Spleen (tissue), 11 donors: ENCODE results near the gene NKG7. TPM values are rescaled to one million over a fixed set of nuclear protein-coding genes. Genes with fewer than 3 reads are reported as not detected.
A peak's percentile ranks its signal among the peaks of the same experiment; 100 is the strongest.
"Not testable (repeated sequence)": the region's sequence is repeated elsewhere in the genome, so short reads cannot be mapped to it uniquely, and the experiment has no call there.

Experiments used
- DNase-seq: peaks from one replicate; pipeline ENCODE4 v3.0.0-alpha.2; 2020
- H3K27ac ChIP-seq, 8 donors: fragments of 200-600 bp; sonication (generic) in 7 of 8; 1 replicate in 4 of 8; 2 replicates in 4 of 8; pipeline versions ENCODE4 v1.5.0 to v1.8.0; 2016 to 2021; ENCODE audit warnings: inconsistent platforms in 4 of 8, mild to moderate bottlenecking in 4 of 8, moderate library complexity in 1 of 8
- H3K27me3 ChIP-seq, 7 donors: fragments of 200-600 bp; sonication (generic) in 6 of 7; replicated peaks in 1 of 7; 1 replicate in 4 of 7; 2 replicates in 3 of 7; pipeline versions ENCODE4 v1.5.0 to v1.8.0; 2016 to 2021; ENCODE audit warnings: inconsistent platforms in 3 of 7, mild to moderate bottlenecking in 1 of 7
- H3K36me3 ChIP-seq, 6 donors: fragments of 200-600 bp; sonication (generic) in 5 of 6; 1 replicate in 4 of 6; 2 replicates in 2 of 6; pipeline versions ENCODE4 v1.5.0 to v1.8.0; 2016 to 2021; ENCODE audit warnings: inconsistent platforms in 2 of 6
- H3K4me1 ChIP-seq, 6 donors: fragments of 200-600 bp; sonication (generic) in 5 of 6; 1 replicate in 3 of 6; 2 replicates in 3 of 6; pipeline versions ENCODE4 v1.5.0 to v1.8.0; 2016 to 2021; ENCODE audit warnings: inconsistent platforms in 3 of 6
- H3K4me3 ChIP-seq, 8 donors: fragments of 200-600 bp; sonication (generic) in 7 of 8; 1 replicate in 4 of 8; 2 replicates in 4 of 8; pipeline versions ENCODE4 v1.5.0 to v1.8.0; 2016 to 2021; ENCODE audit warnings: inconsistent platforms in 4 of 8, mild to moderate bottlenecking in 4 of 8, moderate library complexity in 2 of 8
- H3K9me3 ChIP-seq, 8 donors: fragments of 200-600 bp; sonication (generic) in 7 of 8; 1 replicate in 4 of 8; 2 replicates in 4 of 8; pipeline versions ENCODE4 v1.5.0 to v1.8.0; 2016 to 2021; ENCODE audit warnings: inconsistent platforms in 4 of 8
- CTCF ChIP-seq, 11 experiments: fragments of 200-600 bp in 7 of 11; fragments of 450-650 bp in 4 of 11; sonication (generic) in 4 of 11; IDR thresholded peaks in 8 of 11; conservative IDR thresholded peaks in 3 of 11; 1 replicate in 7 of 11; 2 replicates in 4 of 11; pipeline versions ENCODE4 v1.4.0 to v1.8.0; 2016 to 2021; ENCODE audit warnings: antibody characterized with exemption in 11 of 11, inconsistent platforms in 4 of 11, mild to moderate bottlenecking in 1 of 11
- POLR2A ChIP-seq, 3 donors: fragments of 450-650 bp; IDR thresholded peaks; one replicate each; pipeline ENCODE4 v1.5.1; 2017; ENCODE audit warnings: antibody characterized with exemption in 3 of 3, mild to moderate bottlenecking in 1 of 3
- POLR2AphosphoS5 ChIP-seq, 3 donors: sonication (generic); formaldehyde crosslinking; IDR thresholded peaks; one replicate each; pipeline ENCODE4 v1.5.1; 2017; ENCODE audit warnings: antibody characterized with exemption in 3 of 3
- WGBS, 5 donors: extraction: QIAGEN DNeasy Blood & Tissue Kit in 3 of 5; methylation state at CpG; one replicate each; pipeline versions ENCODE4 v1.1.5 to v1.1.7; 2013 to 2018; 5-methylcytosine and 5-hydroxymethylcytosine counted together
- intact Hi-C: fragments of 100-400 bp; cut with DNase I; formaldehyde crosslinking; loops from one replicate; pipeline ENCODE4 v1.15.0; 2023; ENCODE audit warnings: low total_unique reads
- polyA plus RNA-seq, 3 donors: library from polyadenylated mRNA; stranded (reverse); fragments of 200-250 nt; gene quantifications; one replicate each; pipeline ENCODE4 v1.2.1, GENCODE V29; 2013
- total RNA-seq, 7 donors: library from RNA; depleted of rRNA in 3 of 7; stranded (reverse); fragments of >200 nt in 3 of 7; fragmentation: NEBNext Ultra II Directional in 4 of 7; extraction: Animal tissue kit (Norgen Biotek cat#: 25700) in 4 of 7; gene quantifications; one replicate each; pipeline versions ENCODE4 v1.1.0 to v1.2.1, GENCODE V29; 2016 to 2021
- donor health status: healthy with polysubstance abuse.
- donor health status: DM: no; HTN: no; CAD: no; lungs with moderate emphysema.
- donor health status: DM: no; HTN: no; CAD: no.
- donor health status: Bipolar disorder and iron deficiency.
- donor health status: healthy.
- donor health status: DM: no; HTN: no; CAD: no.
- donor health status: DM: yes; HTN: yes; CAD: no.

Gene NKG7
- total and polyA plus RNA-seq, 10 donors: 30.8 to 144 (median 75.1) TPM

DNA sequence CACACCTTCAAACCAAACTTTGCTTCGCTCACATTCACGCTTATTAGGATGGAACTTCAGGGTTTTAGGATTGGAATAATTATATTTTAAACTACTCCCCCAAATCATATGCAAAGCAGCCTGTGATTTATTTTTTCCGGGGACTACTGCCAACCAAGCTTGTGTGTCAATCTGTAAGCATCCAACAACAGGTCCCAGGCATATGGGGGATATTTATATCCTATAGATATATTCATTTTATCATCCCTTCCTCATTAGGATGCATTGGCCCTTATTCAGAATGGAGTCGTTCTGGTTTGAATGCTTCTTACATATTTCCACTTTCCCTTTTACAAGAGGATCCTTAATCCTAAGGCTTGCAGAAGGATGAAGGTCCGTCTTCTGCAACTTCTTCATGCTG is 26.8 kb upstream of the NKG7 start:
- Histone ChIP-seq H3K27me3 (no peaks in the 10 kb centered on the region), H3K4me1 (peaks cover 4 to 36% (median 16%) of the 10 kb centered on the region in 6 donors), H3K4me3 (no peak overlapping the region), H3K9me3 (peaks cover 4 to 24% (median 16%) of the 10 kb centered on the region in 8 donors), H3K27ac (no peak overlapping the region), H3K36me3 (no peaks in the 10 kb centered on the region)
- TF ChIP-seq POLR2A (IDR thresholded peaks at IDR 0.05): no peak
- no peak for TF ChIP-seq CTCF (IDR thresholded peaks at IDR 0.05 in 8 of 11, conservative IDR thresholded peaks at IDR 0.05 in 3 of 11)
- TF ChIP-seq POLR2AphosphoS5 (IDR thresholded peaks at IDR 0.05): no peak
- no peak for DNase-seq
- intact Hi-C loops: loop anchor here (10.0 kb wide), 1 partner anchor 54 kb away; the partner anchor contains the start of gene VSIG10L
- WGBS, 5 donors: 88 to 97% (median 91%) methylated on average over 5 of the region's 5 CpGs

DNA sequence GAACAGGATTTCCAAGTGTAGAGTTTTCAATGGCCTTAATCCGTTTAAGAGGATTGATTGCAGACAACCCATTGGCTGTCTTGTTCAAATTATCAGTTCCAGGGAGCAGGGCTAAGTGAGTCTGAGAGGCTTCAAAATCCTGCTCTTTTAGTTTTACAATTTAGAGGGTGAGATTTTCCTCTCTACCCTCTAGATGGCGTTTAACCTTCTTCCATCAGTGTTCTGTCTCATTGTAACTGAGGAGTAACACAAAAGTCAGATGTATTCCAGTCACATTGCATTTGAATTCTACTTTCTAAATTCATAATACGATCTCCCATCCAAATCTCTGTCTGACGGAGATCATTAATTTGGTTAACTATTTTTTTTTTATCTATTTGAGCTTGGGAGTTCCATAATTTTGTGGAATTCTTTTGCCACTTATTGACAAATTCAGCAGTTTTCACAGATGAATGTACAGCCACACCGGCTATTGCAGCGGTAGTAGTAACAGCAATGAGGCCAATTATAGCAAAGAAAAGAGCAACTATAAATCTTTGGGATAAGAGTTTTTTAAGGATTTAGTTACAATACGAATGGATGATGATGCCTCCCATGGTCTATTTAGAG is 25.7 kb upstream of the NKG7 start:
- no peak for DNase-seq

GRCh38 chr19:51397453-51397852 is 25.0 kb upstream of the NKG7 start:
- not testable (repeated sequence) for H3K27ac ChIP-seq, H3K4me3 ChIP-seq, H3K27me3 ChIP-seq, H3K36me3 ChIP-seq
- intact Hi-C loops: loop anchor here (10.0 kb wide), 1 partner anchor 53 kb away; the partner anchor contains the start of gene VSIG10L
- 79 to 90% (median 87%) methylated on average over 9 of the region's 9 CpGs for WGBS, 5 donors
- H3K9me3 ChIP-seq: peaks cover 4 to 14% (median 9%) of the 10 kb centered on the region in 8 donors
- peaks cover 4 to 48% (median 25%) of the 10 kb centered on the region in 6 donors for H3K4me1 ChIP-seq
- peak; percentile 39 for DNase-seq

More for the DNA sequence above, 25.7 kb upstream of the NKG7 start:
- WGBS, 5 donors: 43 to 52% (median 47%) methylated on average over 7 of the region's 7 CpGs
- no peak overlapping the region for H3K4me3 ChIP-seq
- no peak for TF ChIP-seq POLR2AphosphoS5 (IDR thresholded peaks at IDR 0.05)
- peak in 10 of 11 experiments; percentile 33 to 64 (median 52) for TF ChIP-seq CTCF (IDR thresholded peaks at IDR 0.05 in 8 of 11, conservative IDR thresholded peaks at IDR 0.05 in 3 of 11)
- TF ChIP-seq POLR2A (IDR thresholded peaks at IDR 0.05): no peak
- intact Hi-C loops: loop anchor here (10.0 kb wide), 1 partner anchor 53 kb away; the partner anchor contains the start of gene VSIG10L
- H3K36me3 ChIP-seq: no peaks in the 10 kb centered on the region
- H3K9me3 ChIP-seq: peaks cover 4 to 21% (median 15%) of the 10 kb centered on the region in 8 donors
- peaks cover 4 to 47% (median 23%) of the 10 kb centered on the region in 6 donors for H3K4me1 ChIP-seq
- H3K27me3 ChIP-seq: no peaks in the 10 kb centered on the region
- H3K27ac ChIP-seq: no peak overlapping the region

GRCh38 chr19:51396175-51396574 is 23.7 kb upstream of the NKG7 start:
- no peak overlapping the region for H3K4me3 ChIP-seq
- no peaks in the 10 kb centered on the region for H3K27me3 ChIP-seq
- peaks cover 0 to under 1% (median 0%) of the 10 kb centered on the region in 8 donors for H3K9me3 ChIP-seq
- H3K36me3 ChIP-seq: no peaks in the 10 kb centered on the region
- intact Hi-C loops: loop anchor here (10.0 kb wide), 1 partner anchor 51 kb away; the partner anchor contains the start of gene VSIG10L
- H3K27ac ChIP-seq: peak overlapping the region in 5 of 8 donors; percentile 82 to 89 (median 87)
- no peak for TF ChIP-seq POLR2A (IDR thresholded peaks at IDR 0.05)
- no peak for TF ChIP-seq CTCF (IDR thresholded peaks at IDR 0.05 in 8 of 11, conservative IDR thresholded peaks at IDR 0.05 in 3 of 11)
- TF ChIP-seq POLR2AphosphoS5 (IDR thresholded peaks at IDR 0.05): no peak
- WGBS, 5 donors: 89 to 100% (median 98%) methylated on average over 2 of the region's 2 CpGs
- peaks cover 4 to 52% (median 26%) of the 10 kb centered on the region in 6 donors for H3K4me1 ChIP-seq
- no peak for DNase-seq
